H1 (cell line): ENCODE data around the gene CLRN1. TPM values are rescaled to one million over a fixed set of nuclear protein-coding genes. Genes with fewer than 3 reads are reported as not detected.

Experiments used
- CTCF ChIA-PET: fragments of 300-600 bp; sonication (Branson Sonifier 250); formaldehyde crosslinking; loops from one replicate; lab custom pipeline; 2021; ENCODE audit not compliant: partially characterized antibody; lab: Charles Lee
- POLR2A ChIA-PET: fragments of 300-600 bp; sonication (Branson Sonifier 250); formaldehyde crosslinking; loops from one replicate; lab custom pipeline; 2021; ENCODE audit warnings: inconsistent platforms; ENCODE audit not compliant: partially characterized antibody; lab: Charles Lee
- DNase-seq, 2 experiments: peaks; one replicate each; pipeline versions ENCODE4 v3.0.0 to v3.0.0-alpha.2; 2010 to 2022; ENCODE audit warnings: low spot score in 2 of 2, low read depth in 1 of 2, mixed read lengths in 1 of 2
- FAIRE-seq: peaks from 2 replicates; lab custom pipeline; 2011; peaks lifted over from hg19 to GRCh38; lab: Jason Lieb, UNC
- H2AFZ ChIP-seq: 2 replicates; pipeline ENCODE4 v1.8.1; 2012; ENCODE audit warnings: low read length, inconsistent platforms
- H2AK5ac ChIP-seq: 2 replicates; pipeline ENCODE4 v1.6.1; 2013; ENCODE audit warnings: low read depth, low read length
- H2BK120ac ChIP-seq: replicated peaks from 2 replicates; pipeline ENCODE3; 2013; ENCODE audit warnings: low read depth, low read length, inconsistent platforms
- H2BK12ac ChIP-seq: 2 replicates; pipeline ENCODE4 v1.6.1; 2013; ENCODE audit warnings: low read depth, low read length
- H2BK15ac ChIP-seq: 2 replicates; pipeline ENCODE4 v1.6.1; 2013; ENCODE audit warnings: low read length
- H2BK20ac ChIP-seq: 2 replicates; pipeline ENCODE4 v1.6.1; 2013; ENCODE audit warnings: low read length
- H2BK5ac ChIP-seq: 2 replicates; pipeline ENCODE4 v1.6.1; 2013; ENCODE audit warnings: low read depth, low read length
- H3K14ac ChIP-seq: 2 replicates; pipeline ENCODE4 v1.6.1; 2013; ENCODE audit warnings: inconsistent platforms; ENCODE audit not compliant: insufficient read length
- H3K18ac ChIP-seq: 2 replicates; pipeline ENCODE4 v1.6.1; 2013; ENCODE audit warnings: low read length; ENCODE audit errors: extremely low read depth
- H3K23ac ChIP-seq: 2 replicates; pipeline ENCODE4 v1.6.1; 2013; ENCODE audit warnings: inconsistent platforms; ENCODE audit not compliant: insufficient read length
- H3K23me2 ChIP-seq: 2 replicates; pipeline ENCODE4 v1.6.1; 2013; ENCODE audit warnings: low read depth, low read length
- H3K27ac ChIP-seq: 2 replicates; pipeline ENCODE4 v1.6.1; 2011; ENCODE audit warnings: low read depth, low read length, inconsistent platforms
- H3K27me3 ChIP-seq, 4 experiments: replicated peaks in 1 of 4; 1 replicate in 1 of 4; 2 replicates in 3 of 4; pipeline versions ENCODE4 v1.6.1 to v1.8.1; 2011 to 2013; ENCODE audit warnings: low read length in 3 of 4, mild to moderate bottlenecking in 3 of 4, inconsistent platforms in 2 of 4, mixed read lengths in 2 of 4, moderate library complexity in 1 of 4; ENCODE audit not compliant: control insufficient read depth in 3 of 4, insufficient read depth in 3 of 4; ENCODE audit errors: extremely low read depth in 1 of 4
- H3K36me3 ChIP-seq, 4 experiments: 2 replicates each; pipeline versions ENCODE4 v1.6.1 to v1.8.1; 2011 to 2013; ENCODE audit warnings: mild to moderate bottlenecking in 4 of 4, low read length in 3 of 4, moderate library complexity in 2 of 4, control low read depth in 1 of 4, inconsistent platforms in 1 of 4; ENCODE audit not compliant: insufficient read depth in 4 of 4, control insufficient read depth in 2 of 4
- H3K4ac ChIP-seq: replicated peaks from 2 replicates; pipeline ENCODE3; 2013; ENCODE audit warnings: low read length, low read depth, mixed read lengths, inconsistent platforms; ENCODE audit not compliant: insufficient read length
- H3K4me1 ChIP-seq, 4 experiments: replicated peaks in 1 of 4; 1 replicate in 1 of 4; 2 replicates in 3 of 4; pipeline versions ENCODE4 v1.6.1 to v1.8.1; 2011 to 2013; ENCODE audit warnings: low read length in 3 of 4, inconsistent platforms in 2 of 4, mixed read lengths in 1 of 4; ENCODE audit not compliant: insufficient read depth in 4 of 4, control insufficient read depth in 3 of 4
- H3K4me2 ChIP-seq, 2 experiments: 2 replicates each; pipeline versions ENCODE4 v1.6.1 to v1.8.1; 2011 to 2013; ENCODE audit warnings: low read depth in 2 of 2, low read length in 2 of 2, control low read depth in 1 of 2, inconsistent platforms in 1 of 2, mild to moderate bottlenecking in 1 of 2; ENCODE audit not compliant: insufficient read depth in 1 of 2
- H3K4me3 ChIP-seq, 4 experiments: fragments of 200-600, 300-600 bp in 1 of 4; sonication (generic), shearing (Covaris generic), sonication (Bioruptor Twin) in 1 of 4; 2 replicates each; pipeline versions ENCODE4 v1.5.1 to v1.8.1; 2011 to 2016; ENCODE audit warnings: low read length in 4 of 4, low read depth in 3 of 4, control low read depth in 2 of 4, inconsistent platforms in 2 of 4, mild to moderate bottlenecking in 2 of 4, mixed read lengths in 1 of 4, moderate library complexity in 1 of 4; ENCODE audit not compliant: insufficient read depth in 2 of 4; ENCODE audit errors: extremely low read depth in 1 of 4
- H3K56ac ChIP-seq: replicated peaks from 2 replicates; pipeline ENCODE3; 2013; ENCODE audit warnings: low read depth, mild to moderate bottlenecking, mixed read lengths, low read length, inconsistent platforms; ENCODE audit not compliant: insufficient read length
- H3K79me1 ChIP-seq: 2 replicates; pipeline ENCODE4 v1.6.1; 2013; ENCODE audit warnings: low read depth, low read length, control low read depth
- H3K79me2 ChIP-seq, 2 experiments: 2 replicates each; pipeline versions ENCODE4 v1.6.1 to v1.8.1; 2012 to 2013; ENCODE audit warnings: low read length in 2 of 2, mild to moderate bottlenecking in 2 of 2, inconsistent platforms in 1 of 2; ENCODE audit not compliant: insufficient read depth in 2 of 2, control insufficient read depth in 1 of 2
- H3K9ac ChIP-seq, 4 experiments: replicated peaks in 1 of 4; 1 replicate in 1 of 4; 2 replicates in 3 of 4; pipeline versions ENCODE4 v1.6.1 to v1.8.1; 2011 to 2013; ENCODE audit warnings: low read depth in 3 of 4, low read length in 3 of 4, control low read depth in 2 of 4, mild to moderate bottlenecking in 2 of 4, moderate library complexity in 2 of 4, inconsistent platforms in 1 of 4; ENCODE audit errors: extremely low read depth in 1 of 4
- H3K9me3 ChIP-seq, 2 experiments: 2 replicates each; pipeline versions ENCODE4 v1.6.1 to v1.8.1; 2012 to 2013; ENCODE audit warnings: mild to moderate bottlenecking in 2 of 2, moderate library complexity in 2 of 2, control low read depth in 1 of 2, inconsistent platforms in 1 of 2, low read depth in 1 of 2, low read length in 1 of 2, mixed read lengths in 1 of 2; ENCODE audit not compliant: insufficient read depth in 2 of 2
- H4K20me1 ChIP-seq, 2 experiments: replicated peaks in 1 of 2; 2 replicates each; pipeline versions ENCODE3 to v1.8.1; 2011 to 2013; ENCODE audit warnings: inconsistent platforms in 2 of 2, low read length in 2 of 2, mild to moderate bottlenecking in 1 of 2; ENCODE audit not compliant: insufficient read depth in 2 of 2, control insufficient read depth in 1 of 2
- H4K5ac ChIP-seq: 2 replicates; pipeline ENCODE4 v1.6.1; 2013; ENCODE audit warnings: low read length, low read depth, mixed read lengths, inconsistent platforms; ENCODE audit not compliant: insufficient read length
- H4K8ac ChIP-seq: 2 replicates; pipeline ENCODE4 v1.8.0; 2013; ENCODE audit warnings: mild to moderate bottlenecking, moderate library complexity, low read length, inconsistent platforms; ENCODE audit not compliant: insufficient read depth; ENCODE audit errors: extremely low read depth
- H4K91ac ChIP-seq: replicated peaks from 2 replicates; pipeline ENCODE3; 2013; ENCODE audit warnings: low read length, mixed read lengths, inconsistent platforms; ENCODE audit not compliant: insufficient read length
- CBX5 ChIP-seq: fragments of 300-800, 300-1000 bp; sonication (generic); IDR thresholded peaks from 2 replicates; pipeline ENCODE4 v1.7.1; 2016; ENCODE audit warnings: antibody characterized with exemption, low read length, low read depth
- CTCF ChIP-seq, 3 experiments: IDR thresholded peaks; 1 replicate in 2 of 3; 2 replicates in 1 of 3; pipeline versions ENCODE4 v1.5.1 to v1.6.1; 2011; ENCODE audit warnings: low read length in 3 of 3, mild to moderate bottlenecking in 3 of 3, inconsistent platforms in 2 of 3, low read depth in 1 of 3, moderate library complexity in 1 of 3; ENCODE audit not compliant: insufficient read depth in 1 of 3; ENCODE audit errors: control extremely low read depth in 1 of 3
- RAD21 ChIP-seq, 2 experiments: IDR thresholded peaks in 1 of 2; conservative IDR thresholded peaks in 1 of 2; 2 replicates each; pipeline ENCODE4 v1.6.1; 2011; ENCODE audit warnings: low read depth in 2 of 2, low read length in 2 of 2, improper control_type of control experiment in 1 of 2, inconsistent platforms in 1 of 2, mild to moderate bottlenecking in 1 of 2, moderate library complexity in 1 of 2
- RNF2 ChIP-seq: fragments of 200-900, 300-1000 bp; sonication (generic); IDR thresholded peaks from 2 replicates; pipeline ENCODE4 v1.7.1; 2016; ENCODE audit warnings: borderline replicate concordance, low read depth, mild to moderate bottlenecking, antibody characterized with exemption, low read length; ENCODE audit not compliant: poor library complexity, severe bottlenecking; ENCODE audit errors: missing control alignments
- RXRA ChIP-seq: IDR thresholded peaks from 2 replicates; pipeline ENCODE4 v1.6.1; 2011; ENCODE audit warnings: low read depth, mild to moderate bottlenecking, low read length, moderate library complexity; ENCODE audit not compliant: insufficient read depth
- TBP ChIP-seq: IDR thresholded peaks from 2 replicates; pipeline ENCODE4 v1.6.1; 2011; ENCODE audit warnings: low read depth, low read length, improper control_type of control experiment
- USF2 ChIP-seq: IDR thresholded peaks from 2 replicates; pipeline ENCODE4 v1.6.1; 2011; ENCODE audit warnings: low read length, improper control_type of control experiment
- WGBS, 2 experiments: shearing (Covaris generic) in 1 of 2; methylation state at CpG; one replicate each; pipeline versions ENCODE4 v1.1.6 to v1.1.7; 2013 to 2015; ENCODE audit warnings: low lambda C conversion rate in 2 of 2, mixed read lengths in 2 of 2, inconsistent platforms in 1 of 2, low coverage in 1 of 2, missing lambda C conversion rate in 1 of 2; ENCODE audit not compliant: insufficient replicate concordance in 2 of 2, insufficient coverage in 1 of 2, insufficient read length in 1 of 2; ENCODE audit errors: extremely low coverage in 1 of 2, missing lambda C conversion rate in 1 of 2; 5-methylcytosine and 5-hydroxymethylcytosine counted together
- polyA plus RNA-seq, 7 experiments: library from polyadenylated mRNA; depleted of rRNA in 3 of 7; stranded (reverse) in 5 of 7; unstranded in 2 of 7; fragments of >200 nt in 5 of 7; fragments of 200-250 nt in 2 of 7; gene quantifications; 1 replicate in 5 of 7; 2 replicates in 1 of 7; 4 replicates in 1 of 7; pipeline versions ENCODE4 v1.2.1 to v1.2.3, GENCODE V29; 2011 to 2013; ENCODE audit warnings: missing spikeins in 2 of 7, mixed read lengths in 2 of 7
- total RNA-seq: library from RNA; stranded (reverse); fragmentation: NEBNext Ultra II Directional; extraction: Animal tissue kit (Norgen Biotek cat#: 25700); gene quantifications from 2 replicates; pipeline ENCODE4 v1.2.1, GENCODE V29; 2021

The CLRN1 gene
- total and polyA plus RNA-seq, 2 of the 8 experiments (the other 6 are each of a cell fraction or from before 2014, with no cell fraction given), result 0.20 to 0.35 TPM

GRCh38 chr3:151008699-151009098, 36.2 kb upstream of the CLRN1 start:
- FAIRE-seq (no peak), DNase-seq (no peak)
- Histone ChIP-seq H3K4me3 (no peak overlapping the region), H3K27me3 (no peaks in the 10 kb centered on the region), H3K4me1 (peaks cover 0 to 2% (median 0%) of the 10 kb centered on the region in 4 experiments; a peak in 1 of 7 replicates), H2BK20ac (no peak overlapping the region), H2BK5ac (no peak overlapping the region), H3K14ac (no peak overlapping the region), H3K36me3 (no peaks in the 10 kb centered on the region; a peak in 1 of 8 replicates), H4K8ac (no peak overlapping the region), H3K56ac (no peak overlapping the region), H3K23me2 (no peaks in the 10 kb centered on the region), H3K79me2 (no peaks in the 10 kb centered on the region), H2BK12ac (no peak overlapping the region), H4K5ac (no peak overlapping the region), H3K23ac (no peak overlapping the region), H2BK15ac (no peak overlapping the region), H4K20me1 (no peaks in the 10 kb centered on the region), H3K18ac (no peak overlapping the region), H3K9me3 (no peaks in the 10 kb centered on the region), H2BK120ac (no peak overlapping the region), H3K79me1 (no peaks in the 10 kb centered on the region), H3K4ac (no peak overlapping the region), H3K9ac (no peak overlapping the region), H3K4me2 (no peak overlapping the region), H2AFZ (no peak overlapping the region), H2AK5ac (no peak overlapping the region), H3K27ac (no peak overlapping the region), H4K91ac (no peak overlapping the region)
- CTCF ChIA-PET, result interaction anchor here (0.8 to 3.5 kb wide), 17 partner anchors 9 to 162 kb away, joined by 3 to 29 read pairs (median 4); partner anchors contain the start of gene MED12L
- TF ChIP-seq CBX5 (no peak), RAD21 (IDR thresholded peaks at IDR 0.05 in 1 of 2, conservative IDR thresholded peaks at IDR 0.05 in 1 of 2; ENCODE audit: low read depth in 2 of 2, low read length in 2 of 2) (peak; percentile 68 to 76), RNF2 (no peak), CTCF (IDR thresholded peaks at IDR 0.05; ENCODE audit: control extremely low read depth in 1 of 3, insufficient read depth in 1 of 3, low read depth in 1 of 3, low read length in 3 of 3) (peak in 1 of 3 experiments; percentile 32; a peak in 2 of 4 replicates), RXRA (no peak), USF2 (no peak), TBP (no peak)
- 89% methylated on average over 2 of the region's 2 CpGs; no CpG with 5 or more reads in 1 of the 2 experiments for WGBS, 2 experiments
- POLR2A ChIA-PET, result no interaction called here
